ENCODE data around the gene PHGDH.

Gene PHGDH

DNA sequence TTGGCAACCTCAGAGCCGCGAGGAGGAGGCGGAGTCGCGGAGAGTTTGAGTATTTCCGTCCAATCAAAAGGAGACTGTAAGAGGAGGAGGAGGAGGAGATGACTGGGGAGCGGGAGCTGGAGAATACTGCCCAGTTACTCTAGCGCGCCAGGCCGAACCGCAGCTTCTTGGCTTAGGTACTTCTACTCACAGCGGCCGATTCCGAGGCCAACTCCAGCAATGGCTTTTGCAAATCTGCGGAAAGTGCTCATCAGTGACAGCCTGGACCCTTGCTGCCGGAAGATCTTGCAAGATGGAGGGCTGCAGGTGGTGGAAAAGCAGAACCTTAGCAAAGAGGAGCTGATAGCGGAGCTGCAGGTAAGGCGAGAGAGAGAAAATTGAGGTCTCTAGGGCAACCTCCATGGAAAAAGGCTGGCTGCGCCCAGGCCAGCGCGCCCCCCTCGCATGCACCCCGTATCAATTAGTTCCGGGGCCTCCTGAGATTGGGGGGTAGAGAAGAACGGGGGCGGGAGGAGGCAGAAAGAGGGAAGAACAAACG, at the start of gene PHGDH:
Gene PHGDH, plus strand, starts transcription at position 131 of the 538 bp plus-strand sequence. Its CDS starts 89 bp downstream, at position 220.
- TF ChIP-seq GATA3 (IDR thresholded peaks at IDR 0.05; ENCODE audit: low read depth, low read length): no peak
- TF ChIP-seq GATA2 (IDR thresholded peaks at IDR 0.05; ENCODE audit: low read depth, low read length): no peak

GRCh38 chr1:119662034-119662437, 49.7 kb upstream of the PHGDH start:
- no peak for TF ChIP-seq GATA3 (IDR thresholded peaks at IDR 0.05; ENCODE audit: low read depth, low read length)

GRCh38 chr1:119664067-119664466, 47.7 kb upstream of the PHGDH start:
- TF ChIP-seq GATA2 (IDR thresholded peaks at IDR 0.05; ENCODE audit: low read depth, low read length) (no peak), GATA3 (IDR thresholded peaks at IDR 0.05; ENCODE audit: low read depth, low read length) (no peak)

GRCh38 chr1:119667173-119667572, 44.6 kb upstream of the PHGDH start:
- no peak for TF ChIP-seq GATA2 (IDR thresholded peaks at IDR 0.05; ENCODE audit: low read depth, low read length)
- TF ChIP-seq GATA3 (IDR thresholded peaks at IDR 0.05; ENCODE audit: low read depth, low read length): no peak

DNA sequence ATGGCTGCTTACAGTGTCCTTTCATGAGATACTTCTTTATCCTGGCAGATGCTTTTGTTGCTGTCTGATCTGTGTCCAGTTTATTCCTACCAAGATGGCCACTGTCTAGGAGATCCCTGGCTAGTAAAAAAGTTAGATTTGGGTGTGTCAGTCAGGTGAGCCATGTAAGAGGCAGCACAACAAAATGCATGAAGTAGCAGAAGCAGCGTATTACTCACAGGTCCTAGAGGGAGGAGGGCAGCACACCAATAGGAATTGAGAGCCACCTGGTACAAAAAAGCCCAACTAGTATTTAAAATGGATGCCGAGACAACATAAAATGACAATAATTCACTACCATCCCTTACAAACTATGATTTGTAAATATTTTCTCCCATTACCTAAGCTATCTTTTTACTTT, 40.8 kb upstream of the PHGDH start:
- no peak for TF ChIP-seq GATA3 (IDR thresholded peaks at IDR 0.05; ENCODE audit: low read depth, low read length)
- TF ChIP-seq GATA2 (IDR thresholded peaks at IDR 0.05; ENCODE audit: low read depth, low read length): no peak

DNA sequence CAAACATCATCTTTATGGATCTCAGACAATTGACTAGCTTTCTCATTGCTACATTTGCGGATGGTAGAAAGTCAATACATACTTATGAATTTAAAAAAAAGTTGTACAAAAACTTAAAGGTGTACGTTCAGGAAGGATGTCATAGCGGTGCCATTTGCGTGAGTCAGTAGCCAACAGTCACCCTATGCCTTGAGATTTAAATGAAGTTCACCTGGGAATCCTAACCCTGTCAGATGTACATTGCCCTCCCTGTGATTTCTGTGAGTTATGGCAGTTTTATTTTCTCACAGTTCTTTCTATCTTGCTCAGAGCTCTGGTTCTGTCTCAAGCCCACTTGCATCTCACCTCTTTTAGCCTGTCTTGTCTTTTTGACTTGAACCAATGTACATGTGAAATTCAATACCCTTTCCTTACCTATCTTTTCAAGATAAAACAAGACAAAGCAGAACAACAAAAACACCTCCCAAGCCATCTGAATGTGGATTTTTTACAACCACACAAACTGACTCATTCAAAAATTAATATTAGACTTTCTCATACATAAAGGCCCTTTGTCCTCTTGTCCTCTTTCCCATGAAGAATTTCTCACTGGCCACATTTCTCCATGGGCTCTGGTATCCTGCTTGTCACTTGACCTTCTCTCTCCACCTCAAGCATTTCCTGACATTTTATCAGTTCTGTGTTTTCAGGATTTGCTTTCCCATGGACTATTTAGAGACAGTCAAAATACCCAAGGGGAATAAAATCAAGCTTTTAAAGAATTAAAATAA, 38.4 kb upstream of the PHGDH start:
- no peak for TF ChIP-seq GATA2 (IDR thresholded peaks at IDR 0.05; ENCODE audit: low read depth, low read length)
- no peak for TF ChIP-seq GATA3 (IDR thresholded peaks at IDR 0.05; ENCODE audit: low read depth, low read length)

DNA sequence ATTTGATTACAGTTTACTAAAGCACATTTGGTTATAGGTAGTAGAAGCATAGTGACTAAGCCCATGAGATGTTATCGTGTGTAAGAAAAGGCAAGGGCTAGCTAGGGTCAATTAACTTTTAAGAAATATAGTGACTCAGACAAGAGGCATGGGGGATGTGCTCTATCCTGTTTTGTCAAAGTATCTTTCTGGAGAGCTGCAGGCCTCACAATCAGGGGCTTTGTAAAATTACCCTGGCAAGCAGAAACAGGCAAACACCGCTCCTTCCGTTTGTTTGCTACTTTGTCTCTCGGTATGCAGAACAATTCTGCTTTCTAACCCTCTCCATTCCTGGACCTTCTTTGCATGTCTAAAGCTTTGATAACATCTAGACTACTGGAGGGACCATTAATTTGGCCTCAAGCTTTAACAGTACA, 37.6 kb upstream of the PHGDH start:
- TF ChIP-seq GATA2 (IDR thresholded peaks at IDR 0.05; ENCODE audit: low read depth, low read length) (no peak), GATA3 (IDR thresholded peaks at IDR 0.05; ENCODE audit: low read depth, low read length) (no peak)

GRCh38 chr1:119674835-119675289, 36.9 kb upstream of the PHGDH start:
- TF ChIP-seq GATA3 (IDR thresholded peaks at IDR 0.05; ENCODE audit: low read depth, low read length) (no peak), GATA2 (IDR thresholded peaks at IDR 0.05; ENCODE audit: low read depth, low read length) (no peak)

- no peak for TF ChIP-seq GATA3 (IDR thresholded peaks at IDR 0.05; ENCODE audit: low read depth, low read length)
- no peak for TF ChIP-seq GATA2 (IDR thresholded peaks at IDR 0.05; ENCODE audit: low read depth, low read length)
Measured at GRCh38 chr1:119675349-119676345, 36.1 kb upstream of the PHGDH start.

DNA sequence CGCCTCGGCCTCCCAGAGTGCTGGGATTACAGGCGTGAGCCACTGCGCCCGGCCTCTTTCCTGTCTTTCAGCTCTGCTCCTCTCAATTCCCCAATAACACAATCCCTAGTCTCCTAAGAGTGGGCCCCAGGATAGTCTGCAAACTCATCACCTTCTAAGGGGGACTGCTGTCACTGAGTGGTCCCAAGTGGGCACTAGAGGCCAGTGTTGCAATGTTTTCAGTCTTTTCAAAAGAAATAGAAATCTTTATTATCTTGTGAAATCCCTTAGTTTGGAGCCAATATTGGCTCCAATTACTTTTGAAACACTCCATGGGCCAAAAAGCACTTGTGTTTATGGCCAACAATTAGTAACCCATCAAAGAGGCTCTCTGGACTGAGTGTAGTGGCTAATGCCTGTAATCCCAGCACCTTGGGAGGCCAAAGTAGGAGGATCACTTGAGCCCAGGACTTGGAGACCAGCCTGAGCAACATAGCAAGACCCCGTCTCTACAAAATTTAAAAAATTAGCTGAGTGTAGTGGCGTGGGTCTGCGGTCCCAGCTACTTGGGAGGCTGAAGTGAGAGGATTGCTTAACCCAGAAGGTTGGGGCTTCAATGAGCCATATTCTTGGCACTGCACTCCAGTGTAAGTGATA, 35.0 kb upstream of the PHGDH start:
- TF ChIP-seq GATA2 (IDR thresholded peaks at IDR 0.05; ENCODE audit: low read depth, low read length) (no peak), GATA3 (IDR thresholded peaks at IDR 0.05; ENCODE audit: low read depth, low read length) (no peak)

DNA sequence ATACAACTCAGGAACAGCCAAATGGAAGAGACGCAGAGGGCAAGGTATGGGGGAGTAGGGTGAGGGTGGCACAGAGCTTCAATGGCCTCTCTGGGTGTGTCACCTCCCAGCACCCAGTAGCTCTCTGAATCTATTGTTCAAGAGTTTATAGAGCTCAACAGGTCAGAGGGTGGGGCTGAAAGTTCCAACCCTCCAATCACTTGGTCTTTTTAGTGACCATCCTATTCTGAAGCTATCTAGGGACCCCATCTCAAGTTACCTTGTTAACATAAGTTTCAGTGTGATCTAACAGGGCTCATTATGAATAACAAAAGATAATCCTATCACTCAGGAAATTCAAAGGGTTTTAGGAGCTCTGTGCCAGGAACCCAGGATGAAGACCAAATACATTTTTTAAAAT, 32.5 kb upstream of the PHGDH start:
- TF ChIP-seq GATA2 (IDR thresholded peaks at IDR 0.05; ENCODE audit: low read depth, low read length) (no peak), GATA3 (IDR thresholded peaks at IDR 0.05; ENCODE audit: low read depth, low read length) (no peak)

GRCh38 chr1:119680193-119680592, 31.5 kb upstream of the PHGDH start:
- TF ChIP-seq GATA3 (IDR thresholded peaks at IDR 0.05; ENCODE audit: low read depth, low read length): no peak
- no peak for TF ChIP-seq GATA2 (IDR thresholded peaks at IDR 0.05; ENCODE audit: low read depth, low read length)

DNA sequence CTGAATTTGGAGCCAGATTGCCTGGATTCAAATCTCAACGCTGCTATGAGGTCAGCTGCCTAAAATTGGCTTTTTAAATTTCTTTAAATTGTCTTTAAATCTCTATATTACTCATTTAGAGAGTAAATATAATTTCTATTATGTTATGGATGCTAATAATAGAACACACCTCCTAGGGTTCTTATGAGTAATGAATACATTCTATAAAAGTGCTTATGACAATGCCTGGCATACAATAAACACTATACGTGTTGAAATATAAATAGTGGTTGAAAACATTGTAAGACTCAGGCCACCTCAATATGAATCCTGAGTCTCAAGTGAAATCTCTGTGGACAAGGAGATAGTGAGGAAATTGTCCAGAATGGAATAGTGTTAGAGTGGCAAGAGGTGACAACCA, 31.0 kb upstream of the PHGDH start:
- TF ChIP-seq GATA3 (IDR thresholded peaks at IDR 0.05; ENCODE audit: low read depth, low read length) (no peak), GATA2 (IDR thresholded peaks at IDR 0.05; ENCODE audit: low read depth, low read length) (no peak)

DNA sequence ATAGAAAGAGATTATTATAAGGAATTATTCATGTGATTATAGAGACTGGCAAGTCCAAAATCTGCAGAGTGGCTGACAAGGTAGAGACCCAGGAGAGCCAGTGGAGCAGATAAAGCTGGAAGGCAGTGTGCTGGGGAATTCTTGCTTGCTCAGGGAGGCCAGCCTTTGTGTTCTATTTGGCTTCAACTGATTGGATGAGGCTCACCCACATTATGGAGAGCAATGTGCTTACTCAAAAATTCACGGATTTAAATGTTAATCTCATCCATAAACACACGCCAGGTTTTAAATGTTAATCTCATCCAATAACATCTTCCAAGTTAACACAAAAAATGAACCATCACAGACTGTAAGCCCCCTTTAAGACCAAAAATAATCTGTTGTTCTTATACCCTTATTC, 30.2 kb upstream of the PHGDH start:
- TF ChIP-seq GATA2 (IDR thresholded peaks at IDR 0.05; ENCODE audit: low read depth, low read length): no peak
- no peak for TF ChIP-seq GATA3 (IDR thresholded peaks at IDR 0.05; ENCODE audit: low read depth, low read length)

Measured in SH-SY5Y (cell line).